WI38 (cell line): ENCODE measurements around the gene CRADD.

ENCODE experiments used
- H3K4me3 ChIP-seq: 2 replicates; pipeline ENCODE4 v1.5.1; 2011; ENCODE audit warnings: low read depth, mild to moderate bottlenecking, control low read depth, low read length
- TF ChIP-seq, protein P1 (sequence below): IDR thresholded peaks from 2 replicates; pipeline ENCODE4 v1.5.1; 2012; ENCODE audit warnings: low read depth, mild to moderate bottlenecking, control low read depth, low read length

Gene CRADD

DNA sequence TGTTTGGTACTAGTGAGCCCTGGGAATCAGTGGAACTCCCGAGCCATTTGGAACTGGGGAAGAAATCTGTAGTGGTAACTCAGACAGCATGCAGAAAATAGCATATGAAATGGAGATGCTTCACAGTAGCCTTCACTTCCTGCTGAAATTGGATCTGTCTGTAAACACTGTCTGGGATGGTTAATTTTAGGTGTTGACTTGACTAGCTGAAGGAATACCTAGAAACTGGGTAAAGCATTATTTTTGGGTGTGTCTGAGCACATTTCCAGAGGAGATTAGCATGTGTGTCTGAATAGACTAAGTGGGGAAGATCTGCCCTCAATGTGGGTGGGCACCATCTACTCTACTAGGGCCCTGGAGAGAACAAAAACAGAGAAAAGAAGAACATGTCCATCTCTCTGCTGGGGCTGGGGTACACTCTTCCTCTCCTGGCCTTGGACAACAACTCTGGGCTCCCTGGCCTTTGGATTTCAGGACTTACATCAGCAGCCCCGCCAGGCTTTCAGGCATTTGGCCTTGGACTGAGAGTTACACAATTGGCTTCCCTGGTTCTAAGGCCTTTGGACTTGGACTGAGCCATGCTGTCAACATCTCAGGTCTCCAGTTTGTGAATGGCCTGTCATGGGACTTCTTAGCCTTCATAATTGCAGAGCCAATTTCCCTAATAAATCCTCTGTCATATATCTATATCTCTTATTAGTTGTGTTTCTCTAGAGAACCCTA is 14.0 kb upstream of the CRADD start:
- TF ChIP-seq, protein P1, sequence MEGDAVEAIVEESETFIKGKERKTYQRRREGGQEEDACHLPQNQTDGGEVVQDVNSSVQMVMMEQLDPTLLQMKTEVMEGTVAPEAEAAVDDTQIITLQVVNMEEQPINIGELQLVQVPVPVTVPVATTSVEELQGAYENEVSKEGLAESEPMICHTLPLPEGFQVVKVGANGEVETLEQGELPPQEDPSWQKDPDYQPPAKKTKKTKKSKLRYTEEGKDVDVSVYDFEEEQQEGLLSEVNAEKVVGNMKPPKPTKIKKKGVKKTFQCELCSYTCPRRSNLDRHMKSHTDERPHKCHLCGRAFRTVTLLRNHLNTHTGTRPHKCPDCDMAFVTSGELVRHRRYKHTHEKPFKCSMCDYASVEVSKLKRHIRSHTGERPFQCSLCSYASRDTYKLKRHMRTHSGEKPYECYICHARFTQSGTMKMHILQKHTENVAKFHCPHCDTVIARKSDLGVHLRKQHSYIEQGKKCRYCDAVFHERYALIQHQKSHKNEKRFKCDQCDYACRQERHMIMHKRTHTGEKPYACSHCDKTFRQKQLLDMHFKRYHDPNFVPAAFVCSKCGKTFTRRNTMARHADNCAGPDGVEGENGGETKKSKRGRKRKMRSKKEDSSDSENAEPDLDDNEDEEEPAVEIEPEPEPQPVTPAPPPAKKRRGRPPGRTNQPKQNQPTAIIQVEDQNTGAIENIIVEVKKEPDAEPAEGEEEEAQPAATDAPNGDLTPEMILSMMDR: no peak
- H3K4me3 ChIP-seq: no peak overlapping the region

DNA sequence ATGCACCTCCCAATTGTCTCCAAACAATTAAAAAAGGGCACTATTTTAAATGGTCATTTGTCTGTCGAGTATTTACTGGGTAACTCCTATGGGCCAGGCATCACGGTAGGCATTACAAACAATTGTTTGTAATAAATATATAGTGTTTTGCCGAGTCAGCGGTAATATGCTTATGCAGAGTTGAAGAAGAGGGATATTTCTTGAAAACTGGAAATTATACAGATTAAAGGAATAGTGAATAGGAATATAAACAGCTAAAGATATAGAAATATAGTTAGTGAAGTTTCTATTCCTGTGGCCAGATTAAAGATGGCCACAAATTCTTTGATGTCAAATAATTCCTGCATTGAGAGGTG is 13.5 kb upstream of the CRADD start:
- TF ChIP-seq, protein P1: no peak
- no peak overlapping the region for H3K4me3 ChIP-seq

DNA sequence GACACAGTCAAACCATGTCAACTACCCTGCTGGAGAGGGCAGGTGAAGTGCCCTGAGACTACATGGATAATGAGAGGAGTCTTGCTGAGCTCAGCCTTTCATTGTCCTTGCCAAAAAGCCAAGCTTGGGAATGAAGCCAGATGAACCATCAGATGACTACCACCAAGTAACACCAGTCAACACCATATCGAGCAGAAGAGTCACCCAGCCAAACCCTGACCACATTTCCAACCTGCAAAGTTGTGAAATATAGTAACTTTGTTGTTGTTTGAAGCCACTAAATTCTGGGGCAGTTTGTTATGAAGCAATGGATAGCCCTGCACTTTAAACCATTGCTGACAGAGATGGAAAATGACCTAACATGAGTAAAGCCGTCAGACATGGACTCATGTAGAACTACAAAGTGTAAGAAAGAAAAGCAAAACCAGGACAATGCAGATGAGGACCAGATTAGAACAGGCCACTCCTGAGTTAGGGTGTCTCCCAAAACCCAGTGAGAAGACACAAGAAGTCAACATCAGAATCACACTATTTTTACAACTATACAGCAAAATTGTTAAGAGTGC is 12.5 kb upstream of the CRADD start:
- H3K4me3 ChIP-seq: no peak overlapping the region
- TF ChIP-seq, protein P1: no peak

DNA sequence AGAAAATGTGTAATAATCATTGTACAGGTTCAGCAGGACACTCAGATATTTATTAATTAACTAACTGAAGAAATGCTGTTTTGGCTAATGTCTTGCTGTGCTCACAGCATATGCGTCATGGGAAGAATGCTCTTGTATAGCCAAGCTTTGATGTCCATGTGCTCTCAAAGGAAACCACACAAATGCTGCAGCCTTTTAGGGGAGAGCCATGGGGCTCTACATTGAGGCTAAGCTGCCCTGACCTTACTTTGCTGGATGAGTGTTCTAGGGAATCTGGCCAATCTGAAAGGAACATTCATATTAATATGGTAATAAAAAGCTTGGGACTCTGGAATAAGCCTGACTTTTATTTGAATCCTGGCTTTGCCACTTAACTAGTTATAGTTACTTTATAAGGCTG is 9.5 kb upstream of the CRADD start:
- no peak overlapping the region for H3K4me3 ChIP-seq
- TF ChIP-seq, protein P1: no peak

DNA sequence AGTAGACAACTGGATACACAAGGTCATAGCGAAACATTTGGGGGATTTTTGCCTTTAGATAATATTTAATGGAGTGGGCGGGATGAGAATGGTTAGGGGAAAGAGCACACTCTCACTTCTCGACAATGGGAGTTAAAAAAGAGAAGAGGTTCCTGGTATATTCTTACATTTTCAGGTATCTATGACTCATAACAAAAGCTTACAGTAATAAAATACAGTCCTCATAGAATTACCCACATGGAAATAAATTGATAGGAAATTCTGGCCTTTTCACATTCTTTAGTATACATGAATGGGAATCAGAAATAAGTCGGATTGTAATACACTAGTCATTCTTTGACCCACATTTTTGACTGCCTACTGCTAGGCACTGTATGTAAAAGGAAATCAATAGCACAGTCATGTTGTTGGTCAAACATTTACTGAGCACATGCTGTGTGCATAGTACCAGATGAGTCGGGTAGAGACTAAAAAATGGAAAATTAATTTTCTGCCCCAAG is 8.2 kb upstream of the CRADD start:
- TF ChIP-seq, protein P1: no peak
- H3K4me3 ChIP-seq: no peak overlapping the region

DNA sequence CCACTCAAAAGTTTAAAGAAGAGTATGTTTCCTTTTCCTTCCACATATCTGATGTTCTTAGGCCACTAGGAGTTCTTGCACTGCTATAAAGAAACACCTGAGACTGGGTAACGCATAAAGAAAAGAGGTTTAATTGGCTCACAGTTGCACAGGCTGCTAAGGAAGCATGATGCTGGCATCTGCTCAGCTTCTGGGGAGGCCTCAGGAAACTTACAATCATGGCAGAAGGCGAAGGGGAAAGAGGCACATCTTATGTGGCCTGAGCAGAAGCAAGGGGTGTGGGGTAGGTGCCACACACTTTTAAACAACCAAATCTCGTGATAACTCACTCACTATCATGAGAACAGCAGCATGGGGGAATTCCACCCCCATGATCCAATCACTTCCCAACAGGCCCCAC is 7.7 kb upstream of the CRADD start:
- TF ChIP-seq, protein P1: no peak
- no peak overlapping the region for H3K4me3 ChIP-seq

DNA sequence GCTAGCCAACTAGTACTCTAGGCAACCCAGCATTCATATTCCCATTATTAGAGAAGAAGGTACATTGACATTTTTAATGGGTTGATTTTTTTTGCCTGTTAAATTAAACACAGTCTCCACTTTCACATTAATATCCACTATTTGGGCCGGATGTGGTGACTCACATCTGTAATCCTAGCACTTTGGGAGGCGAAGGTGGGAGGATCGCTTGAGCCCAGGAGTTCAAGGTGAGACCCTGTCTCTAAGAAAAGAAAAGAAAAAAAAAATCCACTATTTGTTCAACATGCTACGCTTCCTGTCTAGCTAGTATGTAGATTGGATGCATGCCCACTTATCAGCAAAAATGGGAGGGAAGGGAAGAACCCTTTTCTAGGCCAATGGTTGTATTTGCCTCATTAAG is 7.1 kb upstream of the CRADD start:
- TF ChIP-seq, protein P1: no peak
- H3K4me3 ChIP-seq: no peak overlapping the region
